ENCODE results near the gene PRR35.

DNA sequence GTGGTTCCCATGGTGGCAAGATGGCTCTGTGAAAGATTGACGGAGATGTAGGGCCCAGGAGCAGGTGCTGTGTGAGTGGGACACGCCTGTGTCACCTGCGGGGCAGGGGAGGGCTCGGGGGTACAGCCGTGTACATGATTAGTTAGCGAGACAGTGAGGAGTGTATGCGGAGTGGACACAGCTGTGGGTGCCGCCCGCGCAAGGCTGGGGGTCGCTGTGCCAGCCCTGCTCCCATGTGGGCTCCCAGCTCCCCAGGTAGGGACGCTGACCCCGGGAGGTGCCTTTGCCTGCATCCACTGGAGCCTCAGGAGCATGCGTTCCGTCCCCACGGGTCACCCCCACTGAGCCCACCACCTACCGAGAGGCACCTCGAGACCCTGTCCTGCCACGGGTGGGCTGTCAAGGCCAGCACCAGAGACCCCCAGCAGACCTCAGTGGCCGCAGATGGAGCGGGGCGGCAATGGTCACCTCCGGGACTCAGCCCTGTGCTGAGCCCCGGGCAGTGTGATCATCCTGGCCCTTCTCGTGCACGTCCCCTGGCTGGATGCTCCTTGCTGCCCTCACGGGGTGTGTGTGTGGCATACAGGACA lies 25.2 kb upstream of the PRR35 start:
- TF ChIP-seq, protein P1, sequence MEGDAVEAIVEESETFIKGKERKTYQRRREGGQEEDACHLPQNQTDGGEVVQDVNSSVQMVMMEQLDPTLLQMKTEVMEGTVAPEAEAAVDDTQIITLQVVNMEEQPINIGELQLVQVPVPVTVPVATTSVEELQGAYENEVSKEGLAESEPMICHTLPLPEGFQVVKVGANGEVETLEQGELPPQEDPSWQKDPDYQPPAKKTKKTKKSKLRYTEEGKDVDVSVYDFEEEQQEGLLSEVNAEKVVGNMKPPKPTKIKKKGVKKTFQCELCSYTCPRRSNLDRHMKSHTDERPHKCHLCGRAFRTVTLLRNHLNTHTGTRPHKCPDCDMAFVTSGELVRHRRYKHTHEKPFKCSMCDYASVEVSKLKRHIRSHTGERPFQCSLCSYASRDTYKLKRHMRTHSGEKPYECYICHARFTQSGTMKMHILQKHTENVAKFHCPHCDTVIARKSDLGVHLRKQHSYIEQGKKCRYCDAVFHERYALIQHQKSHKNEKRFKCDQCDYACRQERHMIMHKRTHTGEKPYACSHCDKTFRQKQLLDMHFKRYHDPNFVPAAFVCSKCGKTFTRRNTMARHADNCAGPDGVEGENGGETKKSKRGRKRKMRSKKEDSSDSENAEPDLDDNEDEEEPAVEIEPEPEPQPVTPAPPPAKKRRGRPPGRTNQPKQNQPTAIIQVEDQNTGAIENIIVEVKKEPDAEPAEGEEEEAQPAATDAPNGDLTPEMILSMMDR (conservative IDR thresholded peaks at IDR 0.05; ENCODE audit: low read depth, low read length), result no peak
- TF ChIP-seq MXI1 (IDR thresholded peaks at IDR 0.05; ENCODE audit: borderline replicate concordance, low read depth, low read length), result no peak
- no peak for TF ChIP-seq USF2 (IDR thresholded peaks at IDR 0.05; ENCODE audit: low read depth, low read length)
- no peak for TF ChIP-seq POLR2A (IDR thresholded peaks at IDR 0.05; ENCODE audit: low read depth, low read length)
- TF ChIP-seq RCOR1 (IDR thresholded peaks at IDR 0.05; ENCODE audit: insufficient replicate concordance, low read length), result no peak
- TF ChIP-seq CHD1 (IDR thresholded peaks at IDR 0.05; ENCODE audit: low read depth, low read length), result no peak
- TF ChIP-seq CEBPB (IDR thresholded peaks at IDR 0.05; ENCODE audit: low read depth, low read length), result no peak
- TF ChIP-seq RAD21 (IDR thresholded peaks at IDR 0.05; ENCODE audit: low read length), result no peak
- TF ChIP-seq RFX5 (IDR thresholded peaks at IDR 0.05; ENCODE audit: low read depth, low read length), result no peak
- no peak for TF ChIP-seq MAFK (IDR thresholded peaks at IDR 0.05; ENCODE audit: low read depth, low read length)
- TF ChIP-seq SMC3 (IDR thresholded peaks at IDR 0.05; ENCODE audit: low read depth, low read length), result no peak
- no peak for TF ChIP-seq ELK1 (IDR thresholded peaks at IDR 0.05; ENCODE audit: borderline replicate concordance, low read depth, low read length)
- no peak; the same call in 1 of the 2 replicates for TF ChIP-seq MAZ (IDR thresholded peaks at IDR 0.05; ENCODE audit: borderline replicate concordance, low read depth, low read length)
- TF ChIP-seq NFE2L2 (IDR thresholded peaks at IDR 0.05; ENCODE audit: low read depth, low read length), result no peak
